ENCODE measurements around the gene ZNF213.
A peak's percentile ranks its signal among the peaks of the same experiment; 100 is the strongest.
"Not testable (repeated sequence)": the region's sequence is repeated elsewhere in the genome, so short reads cannot be mapped to it uniquely, and the experiment has no call there.

ZNF213 gene

DNA sequence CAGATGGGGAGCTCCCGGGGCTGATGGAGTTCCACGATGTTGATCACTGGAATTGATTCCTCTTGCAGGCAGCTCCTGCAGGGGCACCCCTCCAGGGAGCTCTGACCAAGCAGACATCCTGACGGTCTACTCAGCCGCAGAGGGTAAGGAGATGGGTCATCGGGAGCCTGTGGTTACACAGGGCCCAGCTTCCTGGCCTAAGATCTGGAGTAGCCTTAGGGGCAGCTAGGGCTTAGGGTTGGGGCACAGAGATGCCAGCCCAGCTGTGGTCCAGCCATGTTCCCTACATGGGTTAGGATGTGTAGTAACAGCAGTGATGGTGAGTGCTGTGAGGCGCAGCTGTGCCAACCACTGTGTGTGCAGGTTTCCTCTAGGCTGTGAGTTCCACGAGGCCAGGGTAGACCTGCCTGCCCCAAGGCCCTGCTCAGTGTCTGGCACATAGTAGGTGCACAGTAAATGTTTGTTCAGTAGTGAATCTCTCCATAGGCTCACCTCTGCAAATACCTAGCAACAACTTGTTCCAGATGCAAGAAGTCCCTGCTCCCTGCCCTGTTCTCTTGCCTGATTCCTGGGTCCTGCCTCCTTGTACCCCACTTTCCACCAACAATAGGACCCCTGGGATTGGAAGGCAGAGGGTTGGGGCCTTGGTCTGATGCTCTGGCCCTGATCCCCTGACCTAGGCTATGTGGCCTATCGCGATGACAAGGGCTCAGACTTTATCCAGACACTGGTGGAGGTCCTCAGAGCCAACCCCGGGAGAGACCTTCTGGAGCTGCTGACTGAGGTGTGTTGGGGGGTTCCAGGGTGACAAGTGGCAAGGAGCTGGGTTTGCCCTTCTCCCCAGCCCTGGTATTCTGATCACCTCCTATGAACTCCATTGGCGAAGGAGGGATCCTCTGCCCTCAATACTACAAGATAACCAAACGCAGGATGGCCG lies 13.7 kb downstream of the ZNF213 start:
- DNase-seq: no peak

- no peak for DNase-seq
Measured at GRCh38 chr16:3149193-3149530, 14.3 kb downstream of the ZNF213 start.

DNA sequence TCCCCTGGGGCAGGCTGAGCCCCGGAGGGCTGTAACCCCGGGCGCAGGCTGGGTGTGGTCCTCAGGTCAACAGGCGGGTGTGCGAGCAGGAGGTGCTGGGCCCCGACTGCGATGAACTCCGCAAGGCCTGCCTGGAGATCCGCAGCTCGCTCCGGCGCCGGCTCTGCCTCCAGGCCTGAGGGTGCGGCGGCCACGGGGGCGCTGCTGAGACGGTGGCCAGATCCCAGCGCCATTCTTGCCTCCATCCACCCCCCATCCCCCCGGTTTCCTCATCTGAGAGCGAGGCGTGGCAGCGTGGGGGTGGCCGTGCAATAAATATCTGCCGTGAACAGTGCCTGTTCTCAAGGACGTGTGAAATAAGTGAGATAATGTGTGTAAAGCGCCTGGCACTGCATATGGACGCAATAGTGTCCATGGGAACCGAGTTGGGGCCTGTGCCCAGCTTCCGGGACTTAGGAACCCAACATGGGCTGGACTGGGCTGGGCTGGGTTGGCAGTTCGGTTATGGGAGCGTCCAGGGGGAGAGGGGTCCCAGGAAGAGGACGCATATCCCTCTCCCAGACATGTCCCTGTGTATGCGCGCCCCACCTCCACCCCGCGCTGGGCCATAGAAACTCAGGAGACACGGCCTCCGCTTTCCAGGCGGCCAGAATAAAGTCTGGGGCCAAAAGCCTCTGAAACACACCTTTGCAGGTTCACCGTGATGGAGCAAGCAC lies 15.0 kb downstream of the ZNF213 start:
- DNase-seq: peak; percentile 55

DNA sequence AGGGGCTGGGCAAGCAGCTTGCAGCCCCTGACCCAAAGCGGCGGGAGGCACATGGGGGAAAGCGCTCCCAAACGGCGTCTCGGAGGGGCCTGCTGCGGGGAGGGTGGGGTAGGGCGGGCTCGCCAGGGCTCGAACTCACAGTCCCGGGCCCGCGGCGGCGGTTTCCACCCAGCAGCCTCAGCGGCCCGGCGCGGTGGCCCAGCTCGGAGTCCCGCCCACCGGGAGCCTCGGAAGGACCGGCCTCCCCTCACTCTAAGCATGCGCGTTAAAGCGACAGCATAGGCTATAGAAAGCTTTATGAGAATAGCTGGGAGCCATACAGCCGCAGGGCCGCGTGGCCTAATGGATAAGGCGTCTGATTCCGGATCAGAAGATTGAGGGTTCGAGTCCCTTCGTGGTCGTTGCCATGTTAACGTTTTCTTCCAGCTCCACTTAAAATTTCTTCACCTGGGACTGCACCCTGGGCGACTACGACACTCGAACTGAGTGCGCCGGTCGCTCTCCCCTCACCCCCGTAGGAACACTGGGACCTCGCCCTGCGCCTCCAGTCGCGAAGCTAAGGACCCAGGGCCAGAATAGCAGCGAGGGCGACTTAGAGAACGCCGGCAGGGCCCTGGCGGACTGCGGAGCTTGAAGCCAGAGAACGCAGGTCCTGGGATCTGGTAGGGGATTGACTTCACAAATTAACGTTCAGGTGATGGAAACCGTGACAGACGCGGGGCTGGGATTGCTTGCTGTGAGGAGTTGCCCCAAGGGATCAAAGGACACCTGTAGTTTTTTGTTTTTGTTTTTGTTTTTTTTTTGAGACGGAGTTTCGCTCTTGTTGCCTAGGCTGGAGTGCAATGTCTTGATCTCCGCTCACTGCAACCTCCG lies 15.8 kb downstream of the ZNF213 start:
- peak; percentile 97 for DNase-seq

GRCh38 chr16:3152027-3152276 lies 17.1 kb downstream of the ZNF213 start:
- peak; percentile 16 for DNase-seq

- peak; percentile 86 for DNase-seq
Measured at GRCh38 chr16:3152277-3152990, 17.6 kb downstream of the ZNF213 start.

DNA sequence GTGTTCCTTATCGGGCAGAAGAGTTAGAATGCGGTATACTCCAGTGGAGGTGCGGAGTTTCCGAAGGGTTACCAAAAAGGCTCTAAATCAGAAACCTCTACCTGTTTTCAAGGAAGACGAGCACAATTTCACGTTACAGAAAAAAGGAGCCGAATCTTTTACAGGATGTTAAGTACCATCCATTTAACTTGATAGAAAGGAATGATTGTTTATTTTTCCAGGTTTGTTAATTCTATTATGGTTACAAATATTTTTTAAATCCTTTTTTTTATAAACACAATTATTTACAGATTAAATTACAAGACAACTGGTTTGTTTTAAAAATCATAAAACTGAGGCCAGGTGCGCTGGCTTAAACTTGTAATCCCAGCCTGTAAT lies 18.2 kb downstream of the ZNF213 start:
- no peak for DNase-seq

- no peak for DNase-seq
Measured at GRCh38 chr16:3155181-3155580, 20.4 kb downstream of the ZNF213 start.

DNA sequence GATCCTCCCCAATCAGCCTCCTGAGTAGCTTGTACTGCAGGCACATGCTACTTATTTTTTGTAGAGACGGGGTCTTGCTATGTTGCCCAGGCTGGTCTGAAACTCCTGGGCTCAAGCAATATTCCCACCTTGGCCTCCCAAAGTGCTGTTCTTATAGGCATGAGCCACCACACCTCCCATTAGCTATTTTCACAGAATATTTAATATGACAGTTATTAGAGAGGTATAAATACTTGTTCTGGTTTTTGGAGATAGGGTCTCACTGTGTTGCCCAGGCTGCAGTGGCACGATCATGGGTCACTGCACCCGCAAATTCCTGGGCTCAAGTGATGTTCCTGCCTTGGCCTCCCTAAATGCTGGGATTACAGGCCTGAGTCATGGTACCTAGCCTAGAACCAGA lies 21.1 kb downstream of the ZNF213 start:
- DNase-seq: no peak

- peak; percentile 40 for DNase-seq
Measured at GRCh38 chr16:3157229-3158025, 22.6 kb downstream of the ZNF213 start.

GRCh38 chr16:3158026-3158509 lies 23.2 kb downstream of the ZNF213 start:
- no peak for DNase-seq

DNA sequence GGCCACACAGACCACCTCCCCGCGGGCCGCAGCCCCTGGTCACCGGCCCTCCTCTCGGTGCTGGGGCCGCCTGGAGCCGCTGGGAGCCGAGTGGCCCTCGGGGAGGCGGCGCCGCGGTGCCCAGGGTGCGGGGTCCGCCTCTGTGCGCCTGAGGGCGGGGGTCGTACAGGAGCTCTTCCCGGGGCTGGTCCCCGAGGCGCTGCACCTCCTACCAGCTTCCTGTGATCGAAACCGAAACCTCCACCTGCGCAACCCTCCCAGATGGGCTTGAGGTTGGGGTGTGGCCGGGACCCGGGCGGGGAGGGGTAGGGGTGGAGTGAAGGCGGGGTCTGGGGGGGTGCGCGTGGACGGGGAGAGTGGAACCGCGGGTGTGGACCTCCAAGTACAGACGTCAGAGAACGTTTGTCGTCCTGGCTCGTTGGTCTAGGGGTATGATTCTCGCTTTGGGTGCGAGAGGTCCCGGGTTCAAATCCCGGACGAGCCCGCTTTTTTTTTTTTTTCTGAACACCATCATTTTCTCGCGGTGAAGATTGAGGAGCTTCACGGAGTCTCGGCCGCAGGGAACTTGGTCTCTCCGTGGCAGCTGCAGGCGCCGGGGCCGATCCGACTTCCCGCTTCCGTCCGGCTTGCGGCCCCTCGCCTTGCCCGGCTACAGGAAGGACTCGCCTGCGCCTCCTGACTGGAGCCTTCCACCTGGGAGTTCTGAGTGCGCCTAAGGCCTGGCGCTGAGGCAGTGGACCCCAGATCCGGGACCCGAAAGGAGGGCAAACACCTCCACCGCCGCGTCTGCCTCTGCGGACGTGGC lies 23.9 kb downstream of the ZNF213 start:
- DNase-seq: peak; percentile 83

- no peak for DNase-seq
Measured at GRCh38 chr16:3161235-3162018, 26.6 kb downstream of the ZNF213 start.

GRCh38 chr16:3164121-3164991 lies 29.5 kb downstream of the ZNF213 start:
- DNase-seq: no peak

DNA sequence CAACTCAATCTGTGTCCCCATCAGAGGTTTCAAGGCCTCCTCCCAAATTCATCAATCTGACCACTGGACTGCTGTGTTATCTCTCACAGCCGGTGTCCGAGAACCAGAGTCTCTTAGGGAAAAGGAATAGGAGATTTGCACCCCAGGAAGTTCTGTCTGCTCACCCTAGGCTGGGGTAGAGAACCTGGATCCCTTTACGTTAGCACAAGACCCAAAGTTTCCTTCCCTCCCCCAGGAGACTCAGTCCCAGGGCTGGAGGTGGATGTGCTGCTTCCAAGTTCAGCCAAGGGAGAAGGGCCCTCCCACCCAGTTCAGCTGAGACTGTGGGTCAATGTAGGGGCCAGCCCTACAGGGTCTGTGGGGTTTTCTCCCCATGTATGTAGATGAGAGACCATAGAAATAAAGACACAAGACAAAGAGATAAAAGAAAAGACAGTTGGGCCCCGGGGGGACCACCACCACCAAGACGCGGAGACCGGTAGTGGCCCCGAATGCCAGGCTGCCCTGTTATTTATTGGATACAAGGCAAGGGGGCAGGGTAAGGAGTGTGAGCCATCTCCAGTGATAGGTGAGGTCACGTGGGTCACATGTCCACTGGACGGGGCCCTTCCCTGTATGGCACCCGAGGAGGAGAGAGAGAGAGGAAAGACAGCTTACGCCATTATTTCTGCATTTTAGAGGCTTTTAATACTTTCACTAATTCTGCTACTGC lies 30.4 kb downstream of the ZNF213 start:
- no peak for DNase-seq

DNA sequence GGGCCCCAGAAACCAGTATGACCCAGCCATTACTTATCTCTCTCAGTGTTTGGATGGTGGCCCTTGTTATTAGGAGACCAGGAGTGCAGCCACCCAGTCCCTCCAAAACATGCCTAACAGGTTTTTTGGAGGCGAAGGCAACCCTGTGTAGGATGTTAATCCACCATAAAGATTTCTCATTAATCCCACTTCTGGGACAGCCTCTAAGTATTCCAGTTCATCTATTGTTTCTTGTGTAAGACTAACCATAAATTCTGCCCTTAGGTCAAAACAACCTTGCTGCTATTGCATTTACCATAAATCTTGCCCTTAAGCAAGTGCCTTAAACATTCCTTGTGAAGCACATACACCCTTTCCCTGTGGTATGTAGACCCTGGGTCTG lies 31.7 kb downstream of the ZNF213 start:
- DNase-seq: no peak

DNA sequence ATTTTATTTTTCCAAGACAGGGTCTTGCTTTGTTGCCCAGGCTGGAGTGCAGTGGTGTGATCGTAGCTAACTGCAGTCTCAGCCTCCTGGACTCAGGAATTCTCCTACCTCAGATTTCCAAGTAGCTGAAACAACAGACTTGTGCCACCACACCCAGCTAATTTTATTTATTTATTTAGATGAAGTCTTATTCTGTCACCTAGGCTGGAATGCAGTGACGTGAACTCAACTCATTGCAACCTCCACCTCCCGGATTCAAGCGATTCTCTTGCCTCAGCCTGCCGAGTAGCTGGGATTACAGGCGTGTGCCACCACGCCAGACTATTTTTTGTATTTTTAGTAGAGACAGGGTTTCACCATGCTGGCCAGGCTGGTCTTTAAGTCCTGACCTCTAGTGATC lies 33.9 kb downstream of the ZNF213 start:
- not testable (repeated sequence) for DNase-seq

GRCh38 chr16:3170440-3171180 lies 35.8 kb downstream of the ZNF213 start:
- peak; percentile 18 for DNase-seq
